ENCODE measurements around the gene CAB39. TPM values are rescaled to one million over a fixed set of nuclear protein-coding genes. Genes with fewer than 3 reads are reported as not detected.

CAB39 gene
- total RNA-seq, 1 donor, result 53.2 TPM

GRCh38 chr2:230814616-230815015 lies 102.0 kb downstream of the CAB39 start:
- Histone ChIP-seq H2AFZ (ENCODE audit: low read length) (no peak overlapping the region), H4K20me1 (ENCODE audit: insufficient read depth, low read length) (no peaks in the 10 kb centered on the region), H3K36me3 (ENCODE audit: insufficient read depth, low read length) (peaks cover 57% of the 10 kb centered on the region), H3K9me3 (ENCODE audit: low read depth, low read length) (no peaks in the 10 kb centered on the region), H3K27ac (ENCODE audit: low read depth, low read length) (no peak overlapping the region), H3K27me3 (ENCODE audit: insufficient read depth, low read length) (no peaks in the 10 kb centered on the region), H3K79me2 (ENCODE audit: insufficient read depth, low read length) (no peaks in the 10 kb centered on the region), H3K4me2 (ENCODE audit: insufficient read depth, low read length) (no peak overlapping the region), H3K4me3 (ENCODE audit: insufficient read depth, low read length) (no peak overlapping the region), H3K4me1 (ENCODE audit: insufficient read depth, low read length) (no peaks in the 10 kb centered on the region)
- TF ChIP-seq, protein P1, sequence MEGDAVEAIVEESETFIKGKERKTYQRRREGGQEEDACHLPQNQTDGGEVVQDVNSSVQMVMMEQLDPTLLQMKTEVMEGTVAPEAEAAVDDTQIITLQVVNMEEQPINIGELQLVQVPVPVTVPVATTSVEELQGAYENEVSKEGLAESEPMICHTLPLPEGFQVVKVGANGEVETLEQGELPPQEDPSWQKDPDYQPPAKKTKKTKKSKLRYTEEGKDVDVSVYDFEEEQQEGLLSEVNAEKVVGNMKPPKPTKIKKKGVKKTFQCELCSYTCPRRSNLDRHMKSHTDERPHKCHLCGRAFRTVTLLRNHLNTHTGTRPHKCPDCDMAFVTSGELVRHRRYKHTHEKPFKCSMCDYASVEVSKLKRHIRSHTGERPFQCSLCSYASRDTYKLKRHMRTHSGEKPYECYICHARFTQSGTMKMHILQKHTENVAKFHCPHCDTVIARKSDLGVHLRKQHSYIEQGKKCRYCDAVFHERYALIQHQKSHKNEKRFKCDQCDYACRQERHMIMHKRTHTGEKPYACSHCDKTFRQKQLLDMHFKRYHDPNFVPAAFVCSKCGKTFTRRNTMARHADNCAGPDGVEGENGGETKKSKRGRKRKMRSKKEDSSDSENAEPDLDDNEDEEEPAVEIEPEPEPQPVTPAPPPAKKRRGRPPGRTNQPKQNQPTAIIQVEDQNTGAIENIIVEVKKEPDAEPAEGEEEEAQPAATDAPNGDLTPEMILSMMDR (IDR thresholded peaks at IDR 0.05; ENCODE audit: extremely low read depth, low read depth, low read length), result peak; percentile 62
- DNase-seq (ENCODE audit: insufficient read length, low spot score, missing footprints), result peak; percentile 65

- Histone ChIP-seq H4K20me1 (ENCODE audit: insufficient read depth, low read length) (no peaks in the 10 kb centered on the region), H3K9me3 (ENCODE audit: low read depth, low read length) (no peaks in the 10 kb centered on the region), H3K79me2 (ENCODE audit: insufficient read depth, low read length) (no peaks in the 10 kb centered on the region), H3K36me3 (ENCODE audit: insufficient read depth, low read length) (peaks cover 57% of the 10 kb centered on the region), H3K4me3 (ENCODE audit: insufficient read depth, low read length) (no peak overlapping the region), H3K27ac (ENCODE audit: low read depth, low read length) (no peak overlapping the region), H3K4me1 (ENCODE audit: insufficient read depth, low read length) (no peaks in the 10 kb centered on the region), H2AFZ (ENCODE audit: low read length) (no peak overlapping the region), H3K4me2 (ENCODE audit: insufficient read depth, low read length) (no peak overlapping the region), H3K27me3 (ENCODE audit: insufficient read depth, low read length) (no peaks in the 10 kb centered on the region)
- peak; percentile 23 for DNase-seq (ENCODE audit: insufficient read length, low spot score, missing footprints)
- TF ChIP-seq, protein P1 (IDR thresholded peaks at IDR 0.05; ENCODE audit: extremely low read depth, low read depth, low read length), result no peak
Measured at GRCh38 chr2:230815088-230815487, 102.4 kb downstream of the CAB39 start.

GRCh38 chr2:230816735-230817134 lies 104.1 kb downstream of the CAB39 start:
- Histone ChIP-seq H3K4me1 (ENCODE audit: insufficient read depth, low read length) (no peaks in the 10 kb centered on the region), H2AFZ (ENCODE audit: low read length) (no peak overlapping the region), H3K4me3 (ENCODE audit: insufficient read depth, low read length) (no peak overlapping the region), H3K9me3 (ENCODE audit: low read depth, low read length) (no peaks in the 10 kb centered on the region), H3K27ac (ENCODE audit: low read depth, low read length) (no peak overlapping the region), H4K20me1 (ENCODE audit: insufficient read depth, low read length) (no peaks in the 10 kb centered on the region), H3K27me3 (ENCODE audit: insufficient read depth, low read length) (no peaks in the 10 kb centered on the region), H3K79me2 (ENCODE audit: insufficient read depth, low read length) (no peaks in the 10 kb centered on the region), H3K36me3 (ENCODE audit: insufficient read depth, low read length) (peaks cover 44% of the 10 kb centered on the region), H3K4me2 (ENCODE audit: insufficient read depth, low read length) (no peak overlapping the region)
- no peak for DNase-seq (ENCODE audit: insufficient read length, low spot score, missing footprints)
- TF ChIP-seq, protein P1 (IDR thresholded peaks at IDR 0.05; ENCODE audit: extremely low read depth, low read depth, low read length), result no peak

DNA sequence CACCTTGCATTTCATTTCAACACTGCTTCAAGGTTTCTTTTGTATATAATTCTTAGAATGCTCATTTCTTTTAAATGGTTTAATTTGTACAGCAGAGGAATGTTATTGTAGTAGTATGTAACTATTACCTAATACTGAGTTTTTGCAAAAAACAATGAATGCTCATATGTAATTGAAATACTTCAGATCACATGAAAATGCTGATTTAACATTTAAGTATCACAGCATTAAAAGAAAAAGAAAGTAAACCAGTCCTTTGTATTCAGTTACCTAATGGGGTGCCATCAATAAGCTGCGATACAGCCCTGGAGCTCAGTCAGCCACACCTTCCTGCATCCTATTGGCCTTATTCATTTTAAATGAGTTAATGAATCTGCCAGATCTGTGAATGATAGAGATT lies 106.8 kb downstream of the CAB39 start:
- Histone ChIP-seq H3K27ac (ENCODE audit: low read depth, low read length) (no peak overlapping the region), H3K4me3 (ENCODE audit: insufficient read depth, low read length) (no peak overlapping the region), H3K4me2 (ENCODE audit: insufficient read depth, low read length) (no peak overlapping the region), H4K20me1 (ENCODE audit: insufficient read depth, low read length) (peaks cover 3% of the 10 kb centered on the region), H2AFZ (ENCODE audit: low read length) (no peak overlapping the region), H3K9me3 (ENCODE audit: low read depth, low read length) (no peaks in the 10 kb centered on the region), H3K36me3 (ENCODE audit: insufficient read depth, low read length) (peaks cover 32% of the 10 kb centered on the region), H3K4me1 (ENCODE audit: insufficient read depth, low read length) (no peaks in the 10 kb centered on the region), H3K27me3 (ENCODE audit: insufficient read depth, low read length) (no peaks in the 10 kb centered on the region), H3K79me2 (ENCODE audit: insufficient read depth, low read length) (no peaks in the 10 kb centered on the region)
- TF ChIP-seq, protein P1 (IDR thresholded peaks at IDR 0.05; ENCODE audit: extremely low read depth, low read depth, low read length), result no peak
- no peak for DNase-seq (ENCODE audit: insufficient read length, low spot score, missing footprints)

All from osteoblast (primary cell).